ENCODE measurements around the gene PKIB. TPM values are rescaled to one million over a fixed set of nuclear protein-coding genes. Genes with fewer than 3 reads are reported as not detected.

The PKIB gene
- total RNA-seq, 1 donor from 2014 or later = 202 TPM

DNA sequence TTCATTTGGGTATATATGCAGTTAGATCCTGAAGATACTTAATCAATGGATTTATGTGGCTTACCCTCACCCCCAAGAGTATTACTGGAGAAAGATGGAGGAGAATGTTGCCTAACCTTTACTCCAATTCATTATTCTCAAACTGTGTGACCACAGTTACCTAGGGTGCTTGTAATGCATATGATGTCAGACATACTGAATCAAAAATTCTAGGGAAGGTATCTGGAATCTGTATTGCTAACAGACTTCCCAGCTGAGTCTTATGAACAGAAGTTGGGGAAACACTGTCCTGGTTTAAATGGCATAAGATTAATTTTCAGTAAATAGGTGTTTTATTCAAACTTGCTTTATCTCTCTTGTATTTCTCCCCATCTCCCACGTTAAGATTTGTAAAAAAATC, 83.9 kb downstream of the PKIB start:
- no peak overlapping the region for H3K4me2 ChIP-seq
- peaks cover 2% of the 10 kb centered on the region for H3K9me3 Mint-ChIP-seq

DNA sequence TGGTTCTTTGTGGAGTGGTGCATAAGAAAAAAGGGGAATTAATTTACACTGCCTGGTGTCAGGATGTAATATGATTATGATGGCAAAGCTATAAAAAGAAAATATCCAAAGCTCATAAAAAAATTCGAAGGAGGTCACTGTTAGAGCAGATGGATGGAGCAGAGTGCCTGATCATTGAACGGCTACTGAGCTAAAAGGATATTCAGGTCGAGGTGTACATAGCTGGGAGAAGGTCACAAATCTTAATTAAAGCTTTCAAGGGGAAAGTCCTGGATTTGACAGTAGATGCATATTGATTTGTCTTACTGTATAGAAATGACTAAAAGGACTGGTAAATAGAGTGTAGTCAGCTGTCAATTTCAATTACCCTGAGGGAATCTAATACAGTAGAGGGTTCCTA, 84.4 kb downstream of the PKIB start:
- Histone ChIP-seq H4K20me1 (ENCODE audit: low read depth) (no peaks in the 10 kb centered on the region), H3K27ac (no peak overlapping the region), H3K9ac (no peak overlapping the region), H2AFZ (replicated peaks) (no peak overlapping the region), H3K9me3 (ENCODE audit: low read depth) (no peaks in the 10 kb centered on the region), H3K4me3 (no peak overlapping the region), H3K4me2 (no peak overlapping the region), H3K79me2 (ENCODE audit: low read depth) (peaks cover 11% of the 10 kb centered on the region), H3K36me3 (no peaks in the 10 kb centered on the region), H3K4me1 (no peaks in the 10 kb centered on the region), H3K27me3 (no peaks in the 10 kb centered on the region), H3F3A (ENCODE audit: low read depth) (no peaks in the 10 kb centered on the region)
- Mint-ChIP-seq H3K36me3 (no peaks in the 10 kb centered on the region), H3K9me3 (no peaks in the 10 kb centered on the region), H3K4me1 (no peaks in the 10 kb centered on the region), H3K27ac (no peak overlapping the region), H3K4me3 (no peak overlapping the region), H3K27me3 (ENCODE audit: insufficient read depth, low read depth) (no peaks in the 10 kb centered on the region)
- no peak for TF ChIP-seq EZH2 (IDR thresholded peaks at IDR 0.05)
- TF ChIP-seq, protein P1, sequence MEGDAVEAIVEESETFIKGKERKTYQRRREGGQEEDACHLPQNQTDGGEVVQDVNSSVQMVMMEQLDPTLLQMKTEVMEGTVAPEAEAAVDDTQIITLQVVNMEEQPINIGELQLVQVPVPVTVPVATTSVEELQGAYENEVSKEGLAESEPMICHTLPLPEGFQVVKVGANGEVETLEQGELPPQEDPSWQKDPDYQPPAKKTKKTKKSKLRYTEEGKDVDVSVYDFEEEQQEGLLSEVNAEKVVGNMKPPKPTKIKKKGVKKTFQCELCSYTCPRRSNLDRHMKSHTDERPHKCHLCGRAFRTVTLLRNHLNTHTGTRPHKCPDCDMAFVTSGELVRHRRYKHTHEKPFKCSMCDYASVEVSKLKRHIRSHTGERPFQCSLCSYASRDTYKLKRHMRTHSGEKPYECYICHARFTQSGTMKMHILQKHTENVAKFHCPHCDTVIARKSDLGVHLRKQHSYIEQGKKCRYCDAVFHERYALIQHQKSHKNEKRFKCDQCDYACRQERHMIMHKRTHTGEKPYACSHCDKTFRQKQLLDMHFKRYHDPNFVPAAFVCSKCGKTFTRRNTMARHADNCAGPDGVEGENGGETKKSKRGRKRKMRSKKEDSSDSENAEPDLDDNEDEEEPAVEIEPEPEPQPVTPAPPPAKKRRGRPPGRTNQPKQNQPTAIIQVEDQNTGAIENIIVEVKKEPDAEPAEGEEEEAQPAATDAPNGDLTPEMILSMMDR (IDR thresholded peaks at IDR 0.05) = no peak
- no peak for DNase-seq (ENCODE audit: low spot score)

More for the DNA sequence above, 83.9 kb downstream of the PKIB start:
- no peaks in the 10 kb centered on the region for H3K27me3 ChIP-seq
- H3K9ac ChIP-seq = no peak overlapping the region
- no peak overlapping the region for H2AFZ ChIP-seq (replicated peaks)
- H3F3A ChIP-seq (ENCODE audit: low read depth) = no peaks in the 10 kb centered on the region
- Mint-ChIP-seq H3K27me3 (ENCODE audit: insufficient read depth, low read depth) (no peaks in the 10 kb centered on the region), H3K4me1 (no peaks in the 10 kb centered on the region), H3K36me3 (no peaks in the 10 kb centered on the region), H3K4me3 (no peak overlapping the region), H3K27ac (no peak overlapping the region)
- H3K4me3 ChIP-seq = no peak overlapping the region
- H3K79me2 ChIP-seq (ENCODE audit: low read depth) = peaks cover 16% of the 10 kb centered on the region
- H3K36me3 ChIP-seq = no peaks in the 10 kb centered on the region
- H3K9me3 ChIP-seq (ENCODE audit: low read depth) = no peaks in the 10 kb centered on the region
- DNase-seq (ENCODE audit: low spot score) = no peak
- H3K27ac ChIP-seq = no peak overlapping the region
- no peaks in the 10 kb centered on the region for H4K20me1 ChIP-seq (ENCODE audit: low read depth)
- no peaks in the 10 kb centered on the region for H3K4me1 ChIP-seq
- TF ChIP-seq, protein P1 (IDR thresholded peaks at IDR 0.05) = no peak
- no peak for TF ChIP-seq EZH2 (IDR thresholded peaks at IDR 0.05)
- no peak for TF ChIP-seq EZH2phosphoT487 (IDR thresholded peaks at IDR 0.05)

DNA sequence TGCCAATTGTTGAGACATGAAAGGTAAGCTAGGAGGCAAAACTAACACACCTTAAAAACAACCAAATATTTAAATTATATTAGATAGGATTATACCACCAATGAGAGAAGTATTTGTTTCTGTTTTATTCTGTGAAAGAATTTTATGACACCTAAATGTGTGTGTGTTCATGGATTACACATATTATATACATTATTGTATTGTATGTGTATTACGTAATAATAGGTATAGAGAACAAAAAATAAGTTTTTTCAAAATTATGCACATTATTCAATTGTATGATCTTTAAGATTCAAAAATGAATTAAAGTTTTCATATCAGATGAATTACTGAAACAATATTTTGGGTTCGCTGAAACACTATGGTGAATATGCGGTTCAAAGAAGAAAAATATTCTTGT, 85.0 kb downstream of the PKIB start:
- H3K4me3 Mint-ChIP-seq = no peak overlapping the region
- Histone ChIP-seq H3K9me3 (ENCODE audit: low read depth) (no peaks in the 10 kb centered on the region), H3K27me3 (no peaks in the 10 kb centered on the region), H3K9ac (no peak overlapping the region), H3K4me3 (no peak overlapping the region), H4K20me1 (ENCODE audit: low read depth) (no peaks in the 10 kb centered on the region), H3K79me2 (ENCODE audit: low read depth) (peaks cover 5% of the 10 kb centered on the region), H2AFZ (replicated peaks) (no peak overlapping the region), H3K36me3 (no peaks in the 10 kb centered on the region), H3F3A (ENCODE audit: low read depth) (no peaks in the 10 kb centered on the region), H3K27ac (no peak overlapping the region), H3K4me2 (no peak overlapping the region), H3K4me1 (no peaks in the 10 kb centered on the region)
- no peaks in the 10 kb centered on the region for H3K4me1 Mint-ChIP-seq
- DNase-seq (ENCODE audit: low spot score) = no peak
- no peaks in the 10 kb centered on the region for H3K27me3 Mint-ChIP-seq (ENCODE audit: insufficient read depth, low read depth)
- no peaks in the 10 kb centered on the region for H3K36me3 Mint-ChIP-seq
- H3K27ac Mint-ChIP-seq = no peak overlapping the region
- TF ChIP-seq EZH2phosphoT487 (IDR thresholded peaks at IDR 0.05) (no peak), EZH2 (IDR thresholded peaks at IDR 0.05) (no peak)
- TF ChIP-seq, protein P1 (IDR thresholded peaks at IDR 0.05) = no peak
- no peaks in the 10 kb centered on the region for H3K9me3 Mint-ChIP-seq

Data from neural progenitor cell (in vitro differentiated cells).